ENCODE measurements around the gene OR2V2.
"Not testable (repeated sequence)": the region's sequence is repeated elsewhere in the genome, so short reads cannot be mapped to it uniquely, and the experiment has no call there.

OR2V2 gene

DNA sequence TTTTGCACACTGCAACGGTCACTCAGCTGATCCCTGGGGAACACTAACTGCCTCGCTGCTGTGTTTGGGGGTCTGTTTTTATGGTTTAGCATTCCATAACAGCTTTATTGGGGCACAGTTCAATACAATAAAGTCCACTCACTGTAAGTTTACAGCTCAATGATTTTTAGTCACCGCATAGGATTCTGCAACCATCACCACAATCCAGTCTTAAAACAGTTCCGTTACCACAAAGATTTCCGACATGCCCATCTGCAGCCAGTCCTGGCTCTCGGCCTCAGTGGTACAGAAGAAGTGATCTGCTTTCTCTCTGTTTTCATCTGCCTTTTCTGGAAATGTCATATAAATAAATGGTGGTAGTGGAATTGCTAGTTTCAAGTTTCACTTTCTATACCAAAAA is 23.6 kb downstream of the OR2V2 start:
- no peak for DNase-seq

GRCh38 chr5:181171782-181172181 is 24.4 kb downstream of the OR2V2 start:
- peak; percentile 30 for DNase-seq

- DNase-seq = peak; percentile 80
Observed at GRCh38 chr5:181173027-181173419, 25.6 kb downstream of the OR2V2 start.

GRCh38 chr5:181173420-181174342 is 26.3 kb downstream of the OR2V2 start:
- DNase-seq = peak; percentile 81

- DNase-seq = no peak
Observed at GRCh38 chr5:181176254-181176952, 29.0 kb downstream of the OR2V2 start.

GRCh38 chr5:181177559-181177958 is 30.2 kb downstream of the OR2V2 start:
- not testable (repeated sequence) for DNase-seq

GRCh38 chr5:181181650-181182565 is 34.5 kb downstream of the OR2V2 start:
- DNase-seq = peak; percentile 85

DNA sequence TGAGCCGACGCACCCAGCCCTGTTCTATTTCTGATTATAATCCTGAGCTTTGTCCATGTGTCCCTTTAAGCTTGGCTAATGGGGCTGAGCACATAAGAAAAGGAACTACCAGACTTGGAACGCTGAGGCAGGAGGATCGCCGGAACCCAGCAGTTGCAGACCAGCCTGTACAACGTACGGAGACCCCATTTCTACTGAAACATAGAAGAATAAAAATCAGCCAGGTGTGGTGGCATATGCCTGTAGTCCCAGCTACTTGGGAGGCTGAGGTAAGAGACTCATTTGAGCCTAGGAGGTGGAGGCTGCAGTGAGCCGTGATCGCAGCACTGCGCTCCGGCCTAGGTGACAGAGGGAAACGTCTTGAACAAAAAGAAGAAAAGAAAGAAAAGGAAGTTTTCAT is 35.3 kb downstream of the OR2V2 start:
- no peak for DNase-seq

DNA sequence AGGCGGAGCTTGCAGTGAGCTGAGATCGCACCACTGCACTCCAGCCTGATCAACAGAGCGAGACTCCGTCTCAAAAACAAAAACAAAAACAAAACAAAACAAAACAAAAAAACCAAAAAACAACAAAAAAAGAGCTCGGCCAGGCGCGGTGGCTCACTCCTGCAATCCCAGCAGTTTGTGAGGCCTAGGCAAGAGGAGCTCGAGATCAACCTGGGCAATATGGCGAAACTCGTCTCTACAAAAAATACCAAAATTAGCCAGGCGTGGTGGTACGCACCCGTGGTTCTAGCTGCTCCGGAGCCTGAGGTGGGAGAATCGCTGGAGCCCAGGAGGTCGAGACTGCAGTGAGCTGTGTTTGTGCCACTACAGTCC is 37.4 kb downstream of the OR2V2 start:
- no peak for DNase-seq

DNA sequence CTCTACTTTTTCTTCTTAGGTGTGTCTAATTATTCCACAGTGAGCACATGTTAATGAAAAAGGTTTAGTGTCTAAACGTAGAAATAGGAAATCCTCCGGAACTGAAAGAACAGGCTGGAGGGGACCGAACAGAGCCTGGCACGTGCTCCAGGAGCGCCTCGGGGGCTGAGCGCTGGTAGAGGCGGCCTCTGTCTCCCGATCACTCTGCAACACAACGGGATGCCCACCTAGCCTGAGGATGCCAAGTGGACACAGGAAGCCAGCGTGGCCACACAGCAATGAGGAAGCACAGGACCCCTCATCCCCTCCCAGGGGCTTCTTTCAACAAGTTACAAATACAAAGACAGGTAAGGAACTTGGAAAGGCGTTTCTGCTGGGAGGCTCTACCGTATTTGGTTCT is 38.2 kb downstream of the OR2V2 start:
- no peak for DNase-seq

- peak; percentile 0 for DNase-seq
Observed at GRCh38 chr5:181186022-181186421, 38.6 kb downstream of the OR2V2 start.

DNA sequence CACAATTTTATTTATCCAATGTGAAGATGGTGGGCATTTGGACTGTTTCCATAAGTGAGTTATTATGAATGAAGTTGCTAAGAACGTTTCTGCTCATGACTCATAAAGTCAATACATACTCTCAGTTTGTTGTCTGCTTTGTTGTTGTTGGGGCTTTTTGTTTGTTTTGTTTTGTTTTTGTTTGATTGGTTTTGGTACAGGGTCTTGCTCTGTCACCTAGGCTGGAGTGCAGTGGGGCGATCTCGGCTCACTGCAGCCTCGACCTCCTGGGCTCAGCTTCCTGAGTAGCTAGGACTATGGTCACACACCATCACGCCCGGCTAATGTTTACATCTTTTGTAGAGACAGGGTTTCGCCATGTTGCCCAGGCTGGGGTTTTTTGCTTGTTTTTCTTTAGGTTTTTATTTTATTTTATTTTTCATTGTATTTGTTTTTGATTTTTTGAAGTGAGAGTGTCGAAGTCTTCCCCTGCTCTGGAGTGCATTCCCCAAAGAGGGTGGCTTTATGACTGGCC is 39.7 kb downstream of the OR2V2 start:
- no peak for DNase-seq

DNA sequence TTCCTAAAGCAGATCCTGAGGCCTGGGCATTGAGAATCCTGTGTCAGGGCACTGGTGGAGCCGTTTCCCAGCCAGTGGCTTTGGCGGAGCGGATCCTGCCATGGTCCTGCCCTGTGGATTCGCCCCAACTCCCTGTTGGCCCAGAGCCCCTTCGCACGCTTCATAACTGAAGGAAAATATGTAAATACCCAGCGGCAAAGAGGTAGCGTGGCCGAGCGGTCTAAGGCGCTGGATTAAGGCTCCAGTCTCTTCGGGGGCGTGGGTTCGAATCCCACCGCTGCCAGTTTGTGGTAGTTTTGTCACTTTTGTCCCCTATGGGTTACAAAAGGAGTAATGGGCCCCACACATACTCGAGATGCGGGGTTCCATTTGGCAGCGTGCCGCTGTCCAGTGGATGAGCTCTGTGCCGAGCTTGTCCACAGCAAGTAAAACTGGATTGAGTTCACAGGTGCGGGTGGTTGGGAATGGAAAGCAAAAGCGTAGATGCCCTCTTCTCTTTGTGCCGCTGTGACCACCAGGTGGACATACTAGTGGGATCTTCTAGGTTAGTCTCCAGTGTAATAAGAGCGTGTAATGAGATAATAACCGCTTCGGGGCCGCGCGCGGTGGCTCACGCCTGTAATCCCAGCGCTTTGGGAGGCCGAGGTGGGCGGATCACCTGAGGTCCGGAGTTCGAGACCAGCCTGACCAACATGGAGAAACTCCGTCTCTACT is 40.3 kb downstream of the OR2V2 start:
- DNase-seq = peak; percentile 83

DNA sequence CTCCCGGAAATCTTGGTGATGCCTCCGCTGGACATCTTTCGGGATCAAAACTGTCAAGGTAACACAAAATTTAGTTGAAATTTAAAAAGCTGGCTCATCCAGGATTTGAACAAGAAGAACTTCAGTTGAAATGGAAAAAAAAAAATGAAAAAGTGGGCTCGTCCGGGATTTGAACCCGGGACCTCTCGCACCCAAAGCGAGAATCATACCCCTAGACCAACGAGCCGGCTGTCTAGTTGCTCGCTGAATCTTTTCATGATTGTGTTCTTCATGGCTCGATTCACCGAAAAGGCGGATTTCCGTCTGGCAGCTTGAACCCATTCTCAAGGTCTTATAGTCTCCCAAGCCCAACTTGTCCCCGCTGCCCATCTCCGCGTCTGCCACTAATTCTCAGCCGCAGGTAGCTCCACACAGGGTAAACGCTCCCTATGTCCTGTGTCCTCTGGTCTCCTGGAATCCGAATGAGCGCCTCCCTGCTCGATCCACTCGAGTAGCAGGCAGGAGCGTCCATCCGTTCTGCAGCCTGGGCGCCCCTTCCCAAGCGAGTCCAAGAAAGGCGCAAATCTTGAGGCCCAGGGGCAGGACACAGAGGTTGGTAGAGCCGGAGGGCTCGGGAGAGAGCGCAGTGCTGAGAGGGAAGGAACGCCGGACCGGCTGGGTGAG is 41.4 kb downstream of the OR2V2 start:
- DNase-seq = peak; percentile 91

GRCh38 chr5:181189363-181189961 is 42.1 kb downstream of the OR2V2 start:
- DNase-seq = peak; percentile 64

DNA sequence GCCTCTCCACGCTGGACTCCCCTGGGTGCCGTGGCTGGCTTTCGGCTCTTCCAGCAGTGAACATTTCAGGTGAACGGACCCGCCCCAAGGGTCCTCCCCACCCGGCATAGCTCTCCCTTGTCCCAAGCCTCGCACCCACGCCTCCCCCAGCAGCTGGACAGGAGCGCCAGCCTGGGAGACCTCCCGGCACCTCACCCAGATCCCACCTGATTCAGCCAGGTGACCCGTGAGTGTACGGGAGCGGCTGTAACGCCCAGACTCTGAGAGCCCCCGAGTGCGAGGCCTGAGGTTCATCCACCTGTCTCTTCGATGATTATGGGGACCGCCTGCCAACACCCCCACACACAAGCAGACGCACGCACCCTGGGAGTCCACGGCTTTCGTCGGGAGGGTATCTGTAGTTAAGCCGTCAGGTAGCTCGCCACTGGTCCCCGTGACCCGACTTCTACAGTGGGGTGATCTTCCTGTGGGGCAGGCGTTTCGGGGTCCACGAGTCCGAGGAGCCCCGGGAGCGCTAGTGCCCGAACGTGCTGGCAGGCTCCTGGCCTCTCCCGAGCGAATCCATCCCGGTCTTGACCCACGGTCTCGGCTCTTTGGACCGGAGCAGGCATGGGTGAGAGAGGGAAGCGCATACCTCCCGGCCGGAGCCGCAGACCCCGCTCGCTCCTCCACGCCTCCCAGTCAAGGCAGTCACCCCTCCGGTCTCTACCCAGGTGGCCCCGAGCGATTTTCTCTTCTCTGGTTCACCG is 42.8 kb downstream of the OR2V2 start:
- DNase-seq = no peak

DNA sequence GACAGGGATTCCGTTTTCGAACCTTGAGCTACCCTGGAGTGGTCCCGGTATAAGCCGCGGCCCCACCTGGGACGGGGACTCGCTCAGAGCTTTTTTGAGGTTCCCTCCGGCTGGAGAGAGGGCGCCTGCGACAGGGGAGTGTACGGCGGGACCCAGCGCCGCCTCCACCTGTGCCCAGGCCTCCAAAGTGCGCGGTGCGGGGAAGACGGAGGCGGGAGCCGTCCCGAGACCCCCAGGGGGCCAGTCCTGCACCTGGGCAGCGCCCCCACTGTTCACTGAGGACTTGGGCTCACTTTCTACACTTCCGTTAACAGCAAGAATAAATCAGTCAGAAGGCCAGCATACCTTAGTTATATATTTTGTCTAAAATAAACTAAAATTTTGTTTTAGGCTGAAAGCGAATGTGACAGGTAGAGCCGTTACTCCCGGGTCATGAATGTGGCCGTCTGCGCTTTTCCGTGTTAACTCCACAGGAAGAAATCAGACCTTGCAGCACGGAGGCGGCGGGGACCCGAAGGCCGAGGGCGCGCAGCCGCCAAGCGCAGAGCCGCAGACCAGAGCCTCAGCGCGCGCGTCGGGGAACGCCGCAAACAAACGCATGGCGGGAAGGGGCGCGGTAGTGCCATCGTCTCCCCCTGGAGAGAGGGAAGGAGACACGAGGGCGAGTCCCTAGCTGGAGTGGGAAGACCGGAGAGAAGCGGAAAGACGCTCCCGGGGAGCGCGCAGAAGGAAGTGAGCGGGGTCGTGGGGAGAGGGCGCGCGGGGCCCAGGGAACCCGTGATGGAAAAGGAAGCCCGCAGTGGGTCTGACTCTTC is 43.5 kb downstream of the OR2V2 start:
- peak; percentile 61 for DNase-seq

- peak; percentile 96 for DNase-seq
Observed at GRCh38 chr5:181191526-181192336, 44.3 kb downstream of the OR2V2 start.
